GM19455 (cell line): ENCODE results near the gene ARHGAP44.

Experiments
- ATAC-seq: cut with Tn5 transposase; IDR thresholded peaks from one replicate; pipeline ENCODE4 v1.9.1; 2021; ENCODE audit not compliant: unreplicated experiment

The ARHGAP44 gene

GRCh38 chr17:13017655-13018459 is 228.6 kb downstream of the ARHGAP44 start, which contains the start of gene ELAC2:
TSS of gene ELAC2 (minus strand) at chr17:13018027. CDS start at chr17:13017947, 80 bp downstream.
- peak; percentile 98 for ATAC-seq

- ATAC-seq: peak; percentile 56
These were observed 234.7 kb downstream of the ARHGAP44 start for GRCh38 chr17:13024016-13024415.

DNA sequence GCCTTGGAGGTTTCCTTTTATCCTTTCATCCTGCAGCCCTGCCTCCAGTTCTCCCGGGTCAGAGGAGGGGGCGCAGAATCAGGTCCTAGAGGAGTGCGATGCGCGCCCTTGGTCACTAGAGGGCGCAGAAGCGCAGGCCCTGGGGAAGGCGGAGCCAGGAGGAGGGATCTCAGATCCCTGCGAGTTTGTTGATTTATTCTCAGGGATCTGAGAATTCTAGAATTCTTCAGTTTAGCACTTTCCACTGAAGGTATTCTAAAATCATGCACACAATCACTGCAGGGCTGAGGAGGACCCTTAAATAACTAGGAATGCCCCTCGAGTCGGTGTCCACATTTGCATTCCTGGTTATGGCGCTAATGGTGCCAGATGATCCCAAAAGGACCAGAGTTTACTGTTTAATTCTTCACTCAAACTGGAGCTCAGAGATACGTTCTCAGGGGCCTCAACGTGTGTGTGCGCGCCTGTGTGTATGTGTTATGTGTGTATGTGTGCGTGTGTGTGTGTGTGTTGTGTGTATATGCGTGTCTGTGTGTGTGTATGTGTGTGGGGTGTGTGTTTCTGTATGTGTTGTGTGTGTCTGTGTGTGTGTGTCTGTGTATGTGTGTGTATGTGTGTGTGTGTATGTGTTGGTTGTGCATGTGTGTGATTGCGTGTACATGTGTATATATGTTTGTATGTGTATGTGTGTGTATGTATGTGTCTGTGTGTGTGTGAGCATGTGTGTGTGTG is 235.4 kb downstream of the ARHGAP44 start:
- peak; percentile 90 for ATAC-seq

DNA sequence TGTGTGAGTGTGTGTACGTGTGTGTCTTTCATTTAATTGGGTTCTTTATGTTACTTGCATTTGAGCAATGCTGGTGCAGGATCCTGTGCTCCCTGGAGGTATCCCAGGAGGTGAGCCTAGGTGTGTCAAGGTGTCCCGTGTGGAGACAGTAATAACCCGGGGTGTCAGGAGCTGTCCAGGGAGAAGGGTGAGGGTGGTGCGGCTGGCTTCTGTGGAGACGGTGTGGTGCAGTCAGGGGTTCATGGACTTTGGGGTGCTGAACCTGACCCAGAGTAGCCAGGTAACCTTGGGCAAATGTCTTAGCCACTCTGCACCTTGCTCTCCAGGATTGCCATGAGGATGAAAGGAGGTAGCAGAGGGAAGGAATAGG is 235.9 kb downstream of the ARHGAP44 start:
- no peak for ATAC-seq

- no peak for ATAC-seq
These were observed 236.4 kb downstream of the ARHGAP44 start for GRCh38 chr17:13025687-13026086.

DNA sequence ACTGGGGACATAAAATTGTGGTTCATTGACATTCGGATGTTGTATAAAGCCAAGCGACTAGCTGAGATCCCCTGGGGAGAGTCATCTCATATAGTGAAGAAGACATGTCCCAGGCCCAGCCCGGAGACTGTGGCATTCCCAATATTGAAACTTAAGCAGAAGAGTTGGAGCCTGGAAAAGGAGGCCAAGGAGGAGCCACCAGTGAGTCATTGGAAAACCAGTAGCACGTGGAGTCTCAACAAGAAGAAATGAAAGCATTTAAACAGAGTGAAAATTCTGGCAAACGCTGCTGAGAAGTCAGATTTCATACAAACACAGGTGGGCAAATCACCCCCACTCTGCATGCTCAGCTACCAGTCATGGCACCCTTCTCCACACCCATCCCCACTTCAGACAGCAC is 237.9 kb downstream of the ARHGAP44 start:
- ATAC-seq: no peak

DNA sequence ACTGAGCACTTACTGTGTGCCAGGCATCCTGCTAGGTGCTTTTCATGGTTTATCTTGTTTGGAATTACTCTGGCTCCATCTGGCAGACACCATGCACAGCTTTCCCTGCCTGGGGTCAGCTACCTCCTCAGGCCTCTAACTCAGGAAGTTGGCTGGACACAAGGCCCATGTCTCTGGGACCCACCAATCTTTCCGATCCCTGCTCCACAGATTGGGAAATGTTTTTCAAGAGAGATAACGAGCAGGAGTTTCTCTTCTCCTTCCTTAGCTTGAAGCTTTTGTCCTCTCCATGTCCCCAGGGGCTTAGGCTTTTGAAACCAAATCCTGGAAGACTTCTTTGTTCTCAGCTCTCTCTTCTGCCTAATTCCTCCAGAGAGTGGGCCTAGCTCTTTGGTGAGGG is 240.0 kb downstream of the ARHGAP44 start:
- ATAC-seq: no peak

DNA sequence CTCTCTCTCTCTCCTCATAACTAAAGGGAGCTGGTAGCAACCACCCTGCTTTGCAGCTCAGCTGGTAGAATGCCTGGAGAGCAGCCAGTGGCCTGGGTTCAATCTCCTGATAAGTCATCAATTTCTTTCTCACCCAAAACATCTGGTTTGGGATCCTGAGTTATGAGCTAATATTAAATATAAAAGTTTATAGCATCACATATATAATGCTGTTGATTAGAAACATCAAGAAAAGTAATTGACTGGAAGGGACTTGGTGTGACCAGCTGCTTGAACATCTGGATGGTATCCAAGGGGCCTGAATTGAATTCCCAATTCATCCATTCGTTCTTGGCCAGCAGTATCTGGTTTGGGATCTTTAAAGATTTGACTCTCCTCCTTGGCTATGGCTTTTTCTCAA is 240.8 kb downstream of the ARHGAP44 start:
- no peak for ATAC-seq

DNA sequence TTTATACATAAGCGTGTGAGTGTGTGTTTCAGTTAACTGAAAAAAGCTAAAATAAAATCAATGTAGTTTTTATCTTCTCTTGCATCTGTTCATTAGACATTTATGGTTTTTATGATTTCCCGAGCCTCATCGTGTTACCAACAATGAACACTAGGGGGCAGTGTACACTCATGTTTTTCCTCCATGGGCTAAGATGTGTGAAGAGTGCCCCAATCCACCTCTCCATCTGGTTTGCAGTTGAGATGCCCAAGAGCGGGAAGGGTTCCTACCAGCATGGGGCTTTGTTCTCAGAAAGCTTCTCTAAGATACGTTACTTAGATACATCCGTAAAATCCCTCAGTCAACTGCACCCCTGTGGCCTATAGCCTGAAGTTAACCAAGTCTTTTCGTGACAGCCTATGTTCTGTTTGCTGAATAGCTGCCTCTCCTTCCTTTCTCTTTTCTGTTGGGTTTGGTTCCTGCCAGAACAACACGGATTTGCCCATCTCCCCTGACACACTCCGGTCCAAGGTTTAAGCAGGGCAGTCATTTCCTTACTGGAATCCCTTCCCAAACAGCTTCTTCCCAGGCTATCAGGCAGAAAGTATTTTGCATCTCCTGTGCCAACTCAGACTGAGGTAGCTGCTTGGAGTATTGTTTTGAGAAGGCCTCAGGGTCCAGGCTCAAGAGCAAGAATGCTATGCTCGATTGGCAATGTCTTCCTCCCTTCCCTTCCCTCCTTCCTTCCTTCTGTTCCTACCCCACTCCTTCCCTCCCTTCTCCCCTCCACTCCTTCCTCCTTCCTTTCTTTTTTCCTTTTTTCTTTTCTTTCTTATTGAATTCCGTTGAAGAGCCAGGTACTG is 241.4 kb downstream of the ARHGAP44 start:
- no peak for ATAC-seq

GRCh38 chr17:13031718-13032350 is 242.5 kb downstream of the ARHGAP44 start:
- ATAC-seq: peak; percentile 84

DNA sequence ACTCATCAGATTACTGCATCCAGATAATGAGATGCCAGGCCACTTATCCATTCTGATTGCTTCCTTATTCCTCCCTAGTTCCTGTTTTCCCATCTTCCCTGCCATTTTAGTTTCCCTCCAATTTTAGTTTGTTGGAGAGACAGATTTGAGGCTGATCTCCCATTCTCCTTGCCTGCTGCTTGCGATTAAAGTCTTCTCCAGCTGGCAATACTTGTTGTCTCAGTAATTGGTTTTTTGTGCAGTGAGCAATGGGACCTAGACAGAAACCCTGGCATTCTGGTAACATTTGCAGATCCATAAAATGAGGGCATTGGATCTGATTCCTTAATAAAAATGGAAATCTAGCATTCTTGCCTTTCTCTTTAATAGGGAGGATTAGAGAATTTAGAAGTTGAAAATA is 246.1 kb downstream of the ARHGAP44 start:
- ATAC-seq: no peak

DNA sequence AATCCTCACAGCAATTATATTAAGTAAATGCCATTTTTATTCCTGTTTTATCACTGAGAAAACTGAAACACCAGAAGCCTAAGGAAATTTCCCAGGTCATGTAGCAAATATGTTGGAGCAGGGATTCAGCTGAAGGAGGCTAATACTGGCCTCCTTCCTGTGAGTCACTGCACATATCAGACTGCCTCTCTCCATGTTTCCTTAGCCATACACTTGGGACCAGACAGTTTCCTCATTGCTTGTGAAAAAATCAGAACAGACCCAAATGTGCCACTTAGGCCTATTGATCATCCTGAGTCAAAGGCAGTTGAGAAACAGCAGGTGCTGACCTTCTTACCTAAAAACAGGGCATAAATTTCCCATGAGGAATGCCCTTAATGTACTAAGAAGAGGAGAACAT is 247.5 kb downstream of the ARHGAP44 start:
- no peak for ATAC-seq

GRCh38 chr17:13038931-13039665 is 249.8 kb downstream of the ARHGAP44 start:
- no peak for ATAC-seq
